Gastrocnemius medialis (tissue), 4 donors: ENCODE measurements around the gene CHST11.

Experiments
- POLR2A ChIP-seq, 2 donors: fragments of 450-650 bp; IDR thresholded peaks; one replicate each; pipeline ENCODE4 v1.6.1; 2017; ENCODE audit warnings: antibody characterized with exemption in 2 of 2, mild to moderate bottlenecking in 2 of 2, moderate library complexity in 2 of 2
- TF ChIP-seq, protein P1 (sequence below), 5 experiments: fragments of 450-650 bp in 3 of 5; fragments of 200-600 bp in 2 of 5; sonication (generic) in 2 of 5; IDR thresholded peaks in 4 of 5; conservative IDR thresholded peaks in 1 of 5; 1 replicate in 4 of 5; 2 replicates in 1 of 5; pipeline ENCODE4 v1.5.1; 2016 to 2019; ENCODE audit warnings: antibody characterized with exemption in 5 of 5, mild to moderate bottlenecking in 3 of 5, moderate library complexity in 3 of 5

DNA sequence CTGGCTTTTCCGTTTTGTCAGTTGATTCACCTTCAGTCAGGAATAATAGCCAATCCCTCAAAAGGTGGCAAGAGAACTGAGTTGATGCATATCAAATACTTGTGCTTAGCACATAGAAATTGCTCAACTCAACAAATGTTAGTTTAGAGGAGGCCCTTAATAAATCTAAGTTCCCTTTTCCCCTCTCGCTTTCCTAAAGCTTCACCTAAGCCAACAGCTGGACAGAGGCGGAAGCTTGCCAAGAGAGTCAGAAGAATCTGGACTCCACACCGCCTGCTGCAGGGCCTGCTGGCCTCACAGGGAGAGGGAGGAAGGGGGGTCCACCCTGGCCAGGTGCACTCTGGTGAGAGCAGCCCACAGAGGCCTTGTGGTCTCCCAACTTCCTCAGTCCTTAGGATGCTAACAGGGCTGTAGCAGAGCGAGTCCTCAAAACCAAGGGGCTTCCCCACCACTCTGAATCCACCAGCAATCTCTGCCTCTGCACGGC is 213.1 kb downstream of the CHST11 start:
- TF ChIP-seq, protein P1, sequence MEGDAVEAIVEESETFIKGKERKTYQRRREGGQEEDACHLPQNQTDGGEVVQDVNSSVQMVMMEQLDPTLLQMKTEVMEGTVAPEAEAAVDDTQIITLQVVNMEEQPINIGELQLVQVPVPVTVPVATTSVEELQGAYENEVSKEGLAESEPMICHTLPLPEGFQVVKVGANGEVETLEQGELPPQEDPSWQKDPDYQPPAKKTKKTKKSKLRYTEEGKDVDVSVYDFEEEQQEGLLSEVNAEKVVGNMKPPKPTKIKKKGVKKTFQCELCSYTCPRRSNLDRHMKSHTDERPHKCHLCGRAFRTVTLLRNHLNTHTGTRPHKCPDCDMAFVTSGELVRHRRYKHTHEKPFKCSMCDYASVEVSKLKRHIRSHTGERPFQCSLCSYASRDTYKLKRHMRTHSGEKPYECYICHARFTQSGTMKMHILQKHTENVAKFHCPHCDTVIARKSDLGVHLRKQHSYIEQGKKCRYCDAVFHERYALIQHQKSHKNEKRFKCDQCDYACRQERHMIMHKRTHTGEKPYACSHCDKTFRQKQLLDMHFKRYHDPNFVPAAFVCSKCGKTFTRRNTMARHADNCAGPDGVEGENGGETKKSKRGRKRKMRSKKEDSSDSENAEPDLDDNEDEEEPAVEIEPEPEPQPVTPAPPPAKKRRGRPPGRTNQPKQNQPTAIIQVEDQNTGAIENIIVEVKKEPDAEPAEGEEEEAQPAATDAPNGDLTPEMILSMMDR (IDR thresholded peaks at IDR 0.05 in 4 of 5, conservative IDR thresholded peaks at IDR 0.05 in 1 of 5): no peak
- no peak for TF ChIP-seq POLR2A (IDR thresholded peaks at IDR 0.05)
